ENCODE measurements around the gene MIF4GD.

DNA sequence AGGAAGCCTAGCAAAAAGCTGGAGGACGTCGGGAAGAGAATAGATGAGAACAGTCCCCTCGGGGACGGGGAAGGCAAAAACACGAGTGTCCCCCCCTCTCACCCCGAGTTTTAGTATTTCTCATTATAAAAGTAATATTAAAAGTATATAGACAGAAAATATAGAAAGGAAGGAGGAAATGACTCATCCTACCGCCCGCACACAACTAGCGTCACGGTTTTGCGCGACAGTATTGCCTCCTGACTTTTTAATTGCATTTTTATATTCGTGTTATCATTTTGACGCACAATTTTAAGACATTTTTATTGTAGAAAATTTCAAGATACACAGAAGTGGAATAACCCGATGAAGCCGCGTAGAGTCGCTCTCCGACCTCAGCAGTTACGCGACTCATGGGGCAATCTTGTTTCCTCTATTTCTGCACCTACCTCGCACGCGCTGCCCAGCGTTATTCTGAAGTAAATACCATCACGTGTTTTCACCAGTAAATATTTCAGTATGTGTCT is 18.9 kb upstream of the MIF4GD start:
- TF ChIP-seq POLR2AphosphoS5 (IDR thresholded peaks at IDR 0.05; ENCODE audit: low read depth, low read length): no peak
- TF ChIP-seq TAF1 (IDR thresholded peaks at IDR 0.05; ENCODE audit: borderline replicate concordance, insufficient read depth, low read length): no peak
- no peak for TF ChIP-seq SIN3A (IDR thresholded peaks at IDR 0.05; ENCODE audit: borderline replicate concordance, insufficient read depth, low read length)
- TF ChIP-seq, protein P1, sequence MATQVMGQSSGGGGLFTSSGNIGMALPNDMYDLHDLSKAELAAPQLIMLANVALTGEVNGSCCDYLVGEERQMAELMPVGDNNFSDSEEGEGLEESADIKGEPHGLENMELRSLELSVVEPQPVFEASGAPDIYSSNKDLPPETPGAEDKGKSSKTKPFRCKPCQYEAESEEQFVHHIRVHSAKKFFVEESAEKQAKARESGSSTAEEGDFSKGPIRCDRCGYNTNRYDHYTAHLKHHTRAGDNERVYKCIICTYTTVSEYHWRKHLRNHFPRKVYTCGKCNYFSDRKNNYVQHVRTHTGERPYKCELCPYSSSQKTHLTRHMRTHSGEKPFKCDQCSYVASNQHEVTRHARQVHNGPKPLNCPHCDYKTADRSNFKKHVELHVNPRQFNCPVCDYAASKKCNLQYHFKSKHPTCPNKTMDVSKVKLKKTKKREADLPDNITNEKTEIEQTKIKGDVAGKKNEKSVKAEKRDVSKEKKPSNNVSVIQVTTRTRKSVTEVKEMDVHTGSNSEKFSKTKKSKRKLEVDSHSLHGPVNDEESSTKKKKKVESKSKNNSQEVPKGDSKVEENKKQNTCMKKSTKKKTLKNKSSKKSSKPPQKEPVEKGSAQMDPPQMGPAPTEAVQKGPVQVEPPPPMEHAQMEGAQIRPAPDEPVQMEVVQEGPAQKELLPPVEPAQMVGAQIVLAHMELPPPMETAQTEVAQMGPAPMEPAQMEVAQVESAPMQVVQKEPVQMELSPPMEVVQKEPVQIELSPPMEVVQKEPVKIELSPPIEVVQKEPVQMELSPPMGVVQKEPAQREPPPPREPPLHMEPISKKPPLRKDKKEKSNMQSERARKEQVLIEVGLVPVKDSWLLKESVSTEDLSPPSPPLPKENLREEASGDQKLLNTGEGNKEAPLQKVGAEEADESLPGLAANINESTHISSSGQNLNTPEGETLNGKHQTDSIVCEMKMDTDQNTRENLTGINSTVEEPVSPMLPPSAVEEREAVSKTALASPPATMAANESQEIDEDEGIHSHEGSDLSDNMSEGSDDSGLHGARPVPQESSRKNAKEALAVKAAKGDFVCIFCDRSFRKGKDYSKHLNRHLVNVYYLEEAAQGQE (IDR thresholded peaks at IDR 0.05; ENCODE audit: insufficient read depth in 1 of 2, low read depth in 2 of 2, low read length in 2 of 2): no peak

All from PFSK-1 (cell line).